Panc1 (cell line): ENCODE results near the gene MITF. TPM values are rescaled to one million over a fixed set of nuclear protein-coding genes. Genes with fewer than 3 reads are reported as not detected.

ENCODE experiments used
- ATAC-seq: fragments of 200-7000 bp; cut with Tn5 transposase; 2 replicates; pipeline ENCODE4 v1.9.1; 2020; ENCODE audit warnings: mild to moderate bottlenecking, moderate library complexity
- BruUV-seq: library from RNA; stranded (reverse); fragments of 400-500 nt; replicated peaks from 2 replicates; lab custom pipeline; 2021; lab: Mats Ljungman, UMichigan
- CTCF ChIA-PET: fragments of 300-600 bp; sonication (Branson Sonifier 250); formaldehyde crosslinking; loops from one replicate; lab custom pipeline; 2022; ENCODE audit warnings: antibody characterized with exemption; lab: Charles Lee
- POLR2A ChIA-PET: fragments of 300-600 bp; sonication (Branson Sonifier 250); formaldehyde crosslinking; loops from one replicate; lab custom pipeline; 2022; ENCODE audit warnings: antibody characterized with exemption; lab: Charles Lee
- DNase-seq: peaks from one replicate; pipeline ENCODE4 v3.0.0-alpha.2; 2010; ENCODE audit warnings: low read depth, low spot score
- H3K27ac ChIP-seq: 2 replicates; pipeline ENCODE4 v1.5.1; 2011; ENCODE audit warnings: mild to moderate bottlenecking, low read length, inconsistent platforms
- H3K27me3 ChIP-seq: fragments of 200-500 bp; sonication (Bioruptor generic); 2 replicates; pipeline ENCODE4 v1.6.0; 2014; ENCODE audit warnings: low read length, inconsistent platforms; ENCODE audit not compliant: control insufficient read depth, insufficient read depth
- H3K36me3 ChIP-seq: fragments of 200-500 bp; sonication (Bioruptor generic); 2 replicates; pipeline ENCODE4 v1.5.1; 2014; ENCODE audit warnings: inconsistent platforms, mild to moderate bottlenecking, low read length, moderate library complexity; ENCODE audit not compliant: control insufficient read depth, insufficient read depth
- H3K4me1 ChIP-seq: 2 replicates; pipeline ENCODE4 v1.5.1; 2011; ENCODE audit warnings: inconsistent platforms, mild to moderate bottlenecking, low read length, moderate library complexity; ENCODE audit not compliant: control insufficient read depth, insufficient read depth
- H3K4me3 ChIP-seq, 2 experiments: 2 replicates each; pipeline ENCODE4 v1.5.1; 2011 to 2012; ENCODE audit warnings: low read depth in 2 of 2, low read length in 2 of 2, mild to moderate bottlenecking in 2 of 2, inconsistent platforms in 1 of 2, moderate library complexity in 1 of 2
- H3K9me3 ChIP-seq: fragments of 200-500 bp; sonication (Bioruptor generic); 2 replicates; pipeline ENCODE4 v1.5.1; 2014; ENCODE audit warnings: low read depth, mild to moderate bottlenecking, inconsistent platforms, low read length, moderate library complexity; ENCODE audit not compliant: control insufficient read depth, insufficient read depth
- CTCF ChIP-seq: fragments of 450-650 bp; IDR thresholded peaks from 2 replicates; pipeline ENCODE4 v1.5.1; 2017; ENCODE audit warnings: mild to moderate bottlenecking
- POLR2AphosphoS5 ChIP-seq: IDR thresholded peaks from 2 replicates; pipeline ENCODE4 v1.6.1; 2012; ENCODE audit warnings: mild to moderate bottlenecking, low read depth, low read length, moderate library complexity
- REST ChIP-seq, 2 experiments: IDR thresholded peaks; 2 replicates each; pipeline ENCODE4 v1.6.1; 2011 to 2012; ENCODE audit warnings: low read depth in 2 of 2, control low read depth in 1 of 2, low read length in 1 of 2, mild to moderate bottlenecking in 1 of 2, moderate library complexity in 1 of 2; ENCODE audit not compliant: insufficient read depth in 1 of 2
- SIN3A ChIP-seq: IDR thresholded peaks from 2 replicates; pipeline ENCODE4 v1.6.1; 2012; ENCODE audit warnings: low read depth, mild to moderate bottlenecking, low read length, moderate library complexity, borderline replicate concordance; ENCODE audit not compliant: insufficient read depth
- TCF7L2 ChIP-seq: IDR thresholded peaks from 2 replicates; pipeline ENCODE4 v1.6.1; 2011; ENCODE audit warnings: mild to moderate bottlenecking, low read depth, low read length, inconsistent platforms
- in situ Hi-C: cut with HindIII; loops from 2 replicates; pipeline ENCODE4 v1.10.0; 2016; ENCODE audit warnings: low sequenced_read_pairs, low pct_unique_long_range_greater_than_20kb
- intact Hi-C: fragments of 100-400 bp; cut with micrococcal nuclease; formaldehyde crosslinking; loops from one replicate; pipeline ENCODE4 v1.10.0; 2022; ENCODE audit not compliant: unreplicated experiment
- total RNA-seq: library from RNA; stranded (reverse); gene quantifications from one replicate; pipeline ENCODE4 v1.2.1, GENCODE V29; 2021; ENCODE audit not compliant: unreplicated experiment

The MITF gene
- total RNA-seq, 1 experiment from 2014 or later: 10.8 TPM

GRCh38 chr3:69712933-69713332, 26.3 kb upstream of the MITF start:
- Histone ChIP-seq H3K4me1 (no peaks in the 10 kb centered on the region), H3K4me3 (no peak overlapping the region), H3K27me3 (no peaks in the 10 kb centered on the region), H3K27ac (no peak overlapping the region), H3K9me3 (no peaks in the 10 kb centered on the region), H3K36me3 (no peaks in the 10 kb centered on the region)
- BruUV-seq: no TSS peak
- in situ Hi-C loops: no loop called here
- POLR2A ChIA-PET: no interaction called here
- TF ChIP-seq TCF7L2 (no peak), CTCF (no peak), POLR2AphosphoS5 (no peak), SIN3A (no peak), REST (IDR thresholded peaks at IDR 0.05; ENCODE audit: insufficient read depth in 1 of 2, low read depth in 2 of 2, low read length in 1 of 2) (no peak)
- DNase-seq (no peak), ATAC-seq (no peak)
- CTCF ChIA-PET: no interaction called here
- intact Hi-C loops: no loop called here

- no peak overlapping the region for H3K27ac ChIP-seq
- no peaks in the 10 kb centered on the region for H3K36me3 ChIP-seq
- ATAC-seq (no peak), DNase-seq (no peak)
- H3K27me3 ChIP-seq: no peaks in the 10 kb centered on the region
- POLR2A ChIA-PET: no interaction called here
- intact Hi-C loops: no loop called here
- no peak overlapping the region for H3K4me3 ChIP-seq
- BruUV-seq: no TSS peak
- in situ Hi-C loops: no loop called here
- CTCF ChIA-PET: no interaction called here
- H3K4me1 ChIP-seq: no peaks in the 10 kb centered on the region
- TF ChIP-seq REST (IDR thresholded peaks at IDR 0.05; ENCODE audit: insufficient read depth in 1 of 2, low read depth in 2 of 2, low read length in 1 of 2) (no peak), TCF7L2 (no peak), CTCF (no peak), POLR2AphosphoS5 (no peak), SIN3A (no peak)
- H3K9me3 ChIP-seq: no peaks in the 10 kb centered on the region
Observed at GRCh38 chr3:69715204-69715603, 24.1 kb upstream of the MITF start.
